ENCODE data around the gene SACM1L. TPM values are rescaled to one million over a fixed set of nuclear protein-coding genes. Genes with fewer than 3 reads are reported as not detected.

Gene SACM1L
- total RNA-seq, 2 donors from 2014 or later = 149 to 161 TPM

DNA sequence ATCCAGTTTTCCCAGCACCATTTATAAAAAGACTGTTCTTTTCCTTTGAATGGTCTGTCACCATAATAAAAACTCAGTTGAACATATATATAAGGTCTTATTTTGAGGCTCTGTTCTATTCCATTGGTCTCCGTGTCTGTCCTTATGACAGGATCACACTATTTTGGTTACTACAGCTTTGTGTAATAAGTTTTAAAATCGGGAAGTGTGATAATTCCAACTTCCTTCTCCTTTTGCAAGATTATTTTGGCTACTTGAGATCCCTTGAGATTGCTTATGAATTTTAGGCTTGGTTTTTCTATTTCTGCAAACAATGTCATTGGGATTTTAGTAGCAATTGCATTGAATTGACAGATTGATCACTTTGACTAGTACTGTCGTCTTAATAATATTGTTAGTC is 35.7 kb downstream of the SACM1L start:
- no peak for DNase-seq
- Histone ChIP-seq H3K9me3 (ENCODE audit: control insufficient read depth, low read length) (no peaks in the 10 kb centered on the region), H3K9ac (ENCODE audit: extremely low read depth, low read length, poor library complexity, severe bottlenecking) (no peak overlapping the region), H3K27ac (ENCODE audit: low read depth, low read length) (no peak overlapping the region), H3K27me3 (ENCODE audit: control insufficient read depth, insufficient read depth, low read length, poor library complexity, severe bottlenecking) (no peaks in the 10 kb centered on the region), H3K4me3 (ENCODE audit: low read length) (no peak overlapping the region), H3K36me3 (ENCODE audit: control insufficient read depth, insufficient read depth, low read length) (peaks cover 87% of the 10 kb centered on the region), H3K4me1 (ENCODE audit: control insufficient read depth, insufficient read depth, low read length) (no peaks in the 10 kb centered on the region)
- Mint-ChIP-seq H3K9me3 (no peaks in the 10 kb centered on the region), H3K36me3 (ENCODE audit: low read depth) (peaks cover 75% of the 10 kb centered on the region), H3K4me3 (no peak overlapping the region), H3K27me3 (ENCODE audit: insufficient read depth) (no peaks in the 10 kb centered on the region), H3K27ac (no peak overlapping the region), H3K4me1 (no peaks in the 10 kb centered on the region)
- no peak for TF ChIP-seq CTCF (conservative IDR thresholded peaks at IDR 0.05)
- WGBS, 2 experiments (ENCODE audit: insufficient coverage in 1 of 2, insufficient read length in 1 of 2) = 97 to 100% methylated on average over 1 to 3 of the region's 3 CpGs

GRCh38 chr3:45729614-45730013 is 40.4 kb downstream of the SACM1L start:
- WGBS, 2 experiments (ENCODE audit: insufficient coverage in 1 of 2, insufficient read length in 1 of 2) = 94% methylated on average over 2 of the region's 2 CpGs; no CpG with 5 or more reads in 1 of the 2 experiments
- H3K9me3 Mint-ChIP-seq = no peaks in the 10 kb centered on the region

GRCh38 chr3:45730409-45731154 is 41.4 kb downstream of the SACM1L start:
- Histone ChIP-seq H3K9ac (ENCODE audit: extremely low read depth, low read length, poor library complexity, severe bottlenecking) (no peak overlapping the region), H3K4me1 (ENCODE audit: control insufficient read depth, insufficient read depth, low read length) (no peaks in the 10 kb centered on the region), H3K9me3 (ENCODE audit: control insufficient read depth, low read length) (no peaks in the 10 kb centered on the region), H3K36me3 (ENCODE audit: control insufficient read depth, insufficient read depth, low read length) (peaks cover 88% of the 10 kb centered on the region), H3K27me3 (ENCODE audit: control insufficient read depth, insufficient read depth, low read length, poor library complexity, severe bottlenecking) (no peaks in the 10 kb centered on the region), H3K4me3 (ENCODE audit: low read length) (no peak overlapping the region), H3K27ac (ENCODE audit: low read depth, low read length) (no peak overlapping the region)
- H3K4me3 Mint-ChIP-seq = no peak overlapping the region
- no peaks in the 10 kb centered on the region for H3K27me3 Mint-ChIP-seq (ENCODE audit: insufficient read depth)
- no peak for DNase-seq
- H3K36me3 Mint-ChIP-seq (ENCODE audit: low read depth) = peaks cover 76% of the 10 kb centered on the region
- TF ChIP-seq CTCF (conservative IDR thresholded peaks at IDR 0.05) = no peak
- no peaks in the 10 kb centered on the region for H3K4me1 Mint-ChIP-seq
- H3K27ac Mint-ChIP-seq = no peak overlapping the region
- WGBS, 2 experiments (ENCODE audit: insufficient coverage in 1 of 2, insufficient read length in 1 of 2) = 96 to 100% methylated on average over 2 to 4 of the region's 4 CpGs
- H3K9me3 Mint-ChIP-seq = no peaks in the 10 kb centered on the region

More at GRCh38 chr3:45729614-45730013, 40.4 kb downstream of the SACM1L start:
- Mint-ChIP-seq H3K27ac (peak overlapping the region; percentile 4), H3K36me3 (ENCODE audit: low read depth) (peaks cover 75% of the 10 kb centered on the region), H3K4me1 (no peaks in the 10 kb centered on the region), H3K27me3 (ENCODE audit: insufficient read depth) (no peaks in the 10 kb centered on the region), H3K4me3 (no peak overlapping the region)
- Histone ChIP-seq H3K27ac (ENCODE audit: low read depth, low read length) (no peak overlapping the region), H3K27me3 (ENCODE audit: control insufficient read depth, insufficient read depth, low read length, poor library complexity, severe bottlenecking) (no peaks in the 10 kb centered on the region), H3K36me3 (ENCODE audit: control insufficient read depth, insufficient read depth, low read length) (peaks cover 88% of the 10 kb centered on the region), H3K4me1 (ENCODE audit: control insufficient read depth, insufficient read depth, low read length) (no peaks in the 10 kb centered on the region), H3K4me3 (ENCODE audit: low read length) (no peak overlapping the region), H3K9ac (ENCODE audit: extremely low read depth, low read length, poor library complexity, severe bottlenecking) (no peak overlapping the region), H3K9me3 (ENCODE audit: control insufficient read depth, low read length) (no peaks in the 10 kb centered on the region)
- DNase-seq = no peak
- TF ChIP-seq CTCF (conservative IDR thresholded peaks at IDR 0.05) = no peak

Measured in endodermal cell (in vitro differentiated cells).